ENCODE measurements around the gene TBC1D22B. TPM values are rescaled to one million over a fixed set of nuclear protein-coding genes. Genes with fewer than 3 reads are reported as not detected.
A peak's percentile ranks its signal among the peaks of the same experiment; 100 is the strongest.

Gene TBC1D22B
- total and polyA plus RNA-seq, 9 of the 15 experiments (the other 6 are each of a cell fraction or from before 2014, with no cell fraction given): 4.8 to 24.2 (median 13.5) TPM

DNA sequence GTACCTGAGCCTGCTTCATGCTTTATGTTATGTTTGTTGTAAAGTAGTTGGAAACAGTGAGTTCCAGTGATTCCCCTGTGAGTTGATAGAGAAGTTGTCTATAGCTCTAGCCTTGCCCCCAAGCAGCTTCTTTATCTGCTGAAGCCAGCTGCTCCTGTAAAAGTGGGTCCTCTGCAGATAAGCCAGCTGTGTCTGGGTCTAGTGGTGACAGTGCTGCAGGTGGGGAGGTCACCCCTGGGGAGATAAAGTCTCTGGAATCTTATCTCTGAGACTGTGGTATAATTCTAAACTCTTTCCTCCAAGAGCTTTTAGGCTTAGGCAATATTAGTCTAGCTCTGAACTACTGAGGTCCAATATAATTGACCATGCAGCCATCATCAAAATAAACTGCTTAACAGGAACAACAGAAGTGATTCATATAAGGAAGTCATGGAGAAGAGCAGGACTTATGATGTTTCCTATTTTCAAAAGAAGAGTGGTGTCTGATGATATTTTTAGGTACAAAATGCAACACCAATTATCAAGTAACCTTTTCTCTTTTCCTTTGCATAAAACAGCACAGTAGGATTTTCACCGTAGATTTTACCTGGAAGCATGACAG, 44.6 kb downstream of the TBC1D22B start (continued):
- TF ChIP-seq, protein P1, sequence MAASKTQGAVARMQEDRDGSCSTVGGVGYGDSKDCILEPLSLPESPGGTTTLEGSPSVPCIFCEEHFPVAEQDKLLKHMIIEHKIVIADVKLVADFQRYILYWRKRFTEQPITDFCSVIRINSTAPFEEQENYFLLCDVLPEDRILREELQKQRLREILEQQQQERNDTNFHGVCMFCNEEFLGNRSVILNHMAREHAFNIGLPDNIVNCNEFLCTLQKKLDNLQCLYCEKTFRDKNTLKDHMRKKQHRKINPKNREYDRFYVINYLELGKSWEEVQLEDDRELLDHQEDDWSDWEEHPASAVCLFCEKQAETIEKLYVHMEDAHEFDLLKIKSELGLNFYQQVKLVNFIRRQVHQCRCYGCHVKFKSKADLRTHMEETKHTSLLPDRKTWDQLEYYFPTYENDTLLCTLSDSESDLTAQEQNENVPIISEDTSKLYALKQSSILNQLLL (CRISPR knock-in tag; IDR thresholded peaks at IDR 0.05; ENCODE audit: borderline replicate concordance): no peak
- TF ChIP-seq FOXP1 (CRISPR knock-in tag; IDR thresholded peaks at IDR 0.05) (peak; percentile 55; the same call in 1 of the 2 replicates), RBM15 (IDR thresholded peaks at IDR 0.05; ENCODE audit: insufficient read depth, low read length) (no peak), CHD1 (IDR thresholded peaks at IDR 0.05; ENCODE audit: low read length) (no peak), SP1 (CRISPR knock-in tag; IDR thresholded peaks at IDR 0.05) (peak; percentile 84), NCOA6 (IDR thresholded peaks at IDR 0.05) (no peak), SREBF2 (CRISPR knock-in tag; IDR thresholded peaks at IDR 0.05) (no peak), ZC3H11A (IDR thresholded peaks at IDR 0.05; ENCODE audit: low read depth, low read length) (no peak), RNF2 (IDR thresholded peaks at IDR 0.05) (peak; percentile 89), ZNF174 (CRISPR knock-in tag; IDR thresholded peaks at IDR 0.05) (no peak), FOXJ3 (CRISPR knock-in tag; IDR thresholded peaks at IDR 0.05) (no peak), HNRNPLL (IDR thresholded peaks at IDR 0.05; ENCODE audit: low read depth, low read length, poor library complexity, severe bottlenecking) (peak; percentile 19), MYBL2 (IDR thresholded peaks at IDR 0.05; ENCODE audit: low read depth) (no peak; the same call in 1 of the 2 replicates), MYBL2 (CRISPR knock-in tag; IDR thresholded peaks at IDR 0.05; ENCODE audit: borderline replicate concordance) (no peak), RFX7 (CRISPR knock-in tag; IDR thresholded peaks at IDR 0.05) (0 out of 2 replicates have a peak, but pooled peaks have one; percentile 37), SMARCC2 (IDR thresholded peaks at IDR 0.05; ENCODE audit: low read depth) (peak; percentile 99), MAZ (CRISPR knock-in tag; conservative IDR thresholded peaks at IDR 0.05 in 1 of 2, IDR thresholded peaks at IDR 0.05 in 1 of 2) (peak; percentile 93 to 95), TRIM24 (IDR thresholded peaks at IDR 0.05) (peak; percentile 99 to 100), MCM2 (IDR thresholded peaks at IDR 0.05; ENCODE audit: low read depth) (no peak), XRCC4 (IDR thresholded peaks at IDR 0.05; ENCODE audit: extremely low read depth, insufficient read depth, insufficient read length) (no peak), ZNF707 (CRISPR knock-in tag; conservative IDR thresholded peaks at IDR 0.05) (peak; percentile 63; the same call in 1 of the 2 replicates), POLR2A (conservative IDR thresholded peaks at IDR 0.05) (no peak)
- TF ChIP-seq, protein P2, sequence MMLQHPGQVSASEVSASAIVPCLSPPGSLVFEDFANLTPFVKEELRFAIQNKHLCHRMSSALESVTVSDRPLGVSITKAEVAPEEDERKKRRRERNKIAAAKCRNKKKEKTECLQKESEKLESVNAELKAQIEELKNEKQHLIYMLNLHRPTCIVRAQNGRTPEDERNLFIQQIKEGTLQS (IDR thresholded peaks at IDR 0.05): peak; percentile 75
- TF ChIP-seq, protein P2 (CRISPR knock-in tag; conservative IDR thresholded peaks at IDR 0.05): no peak
- TF ChIP-seq, protein P3, sequence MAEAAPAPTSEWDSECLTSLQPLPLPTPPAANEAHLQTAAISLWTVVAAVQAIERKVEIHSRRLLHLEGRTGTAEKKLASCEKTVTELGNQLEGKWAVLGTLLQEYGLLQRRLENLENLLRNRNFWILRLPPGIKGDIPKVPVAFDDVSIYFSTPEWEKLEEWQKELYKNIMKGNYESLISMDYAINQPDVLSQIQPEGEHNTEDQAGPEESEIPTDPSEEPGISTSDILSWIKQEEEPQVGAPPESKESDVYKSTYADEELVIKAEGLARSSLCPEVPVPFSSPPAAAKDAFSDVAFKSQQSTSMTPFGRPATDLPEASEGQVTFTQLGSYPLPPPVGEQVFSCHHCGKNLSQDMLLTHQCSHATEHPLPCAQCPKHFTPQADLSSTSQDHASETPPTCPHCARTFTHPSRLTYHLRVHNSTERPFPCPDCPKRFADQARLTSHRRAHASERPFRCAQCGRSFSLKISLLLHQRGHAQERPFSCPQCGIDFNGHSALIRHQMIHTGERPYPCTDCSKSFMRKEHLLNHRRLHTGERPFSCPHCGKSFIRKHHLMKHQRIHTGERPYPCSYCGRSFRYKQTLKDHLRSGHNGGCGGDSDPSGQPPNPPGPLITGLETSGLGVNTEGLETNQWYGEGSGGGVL (CRISPR knock-in tag; IDR thresholded peaks at IDR 0.05): no peak
- TF ChIP-seq, protein P4, sequence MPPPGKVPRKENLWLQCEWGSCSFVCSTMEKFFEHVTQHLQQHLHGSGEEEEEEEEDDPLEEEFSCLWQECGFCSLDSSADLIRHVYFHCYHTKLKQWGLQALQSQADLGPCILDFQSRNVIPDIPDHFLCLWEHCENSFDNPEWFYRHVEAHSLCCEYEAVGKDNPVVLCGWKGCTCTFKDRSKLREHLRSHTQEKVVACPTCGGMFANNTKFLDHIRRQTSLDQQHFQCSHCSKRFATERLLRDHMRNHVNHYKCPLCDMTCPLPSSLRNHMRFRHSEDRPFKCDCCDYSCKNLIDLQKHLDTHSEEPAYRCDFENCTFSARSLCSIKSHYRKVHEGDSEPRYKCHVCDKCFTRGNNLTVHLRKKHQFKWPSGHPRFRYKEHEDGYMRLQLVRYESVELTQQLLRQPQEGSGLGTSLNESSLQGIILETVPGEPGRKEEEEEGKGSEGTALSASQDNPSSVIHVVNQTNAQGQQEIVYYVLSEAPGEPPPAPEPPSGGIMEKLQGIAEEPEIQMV (tag; conservative IDR thresholded peaks at IDR 0.05; ENCODE audit: low read depth): peak; percentile 74; the same call in 1 of the 2 replicates
